ENCODE measurements around the gene KIF2A.

Gene KIF2A

GRCh38 chr5:62296998-62297397 lies 9.0 kb upstream of the KIF2A start:
- H3K9me3 ChIP-seq (ENCODE audit: low read length): no peaks in the 10 kb centered on the region
- H2AFZ ChIP-seq (ENCODE audit: low read length): no peak overlapping the region
- TF ChIP-seq CTCF (IDR thresholded peaks at IDR 0.05; ENCODE audit: low read length): no peak
- no peak for TF ChIP-seq EZH2 (IDR thresholded peaks at IDR 0.05; ENCODE audit: borderline replicate concordance, low read length)
- H3K27ac ChIP-seq (ENCODE audit: low read depth, low read length, poor library complexity, severe bottlenecking): no peak overlapping the region
- no peaks in the 10 kb centered on the region for H4K20me1 ChIP-seq (ENCODE audit: insufficient read depth, low read length)
- no peaks in the 10 kb centered on the region for H3K4me1 ChIP-seq (ENCODE audit: insufficient read depth, low read length, severe bottlenecking)
- no peaks in the 10 kb centered on the region for H3K27me3 ChIP-seq (ENCODE audit: insufficient read depth, low read length)
- no peaks in the 10 kb centered on the region for H3F3A ChIP-seq (ENCODE audit: insufficient read depth, low read length)
- no peak overlapping the region for H3K9ac ChIP-seq (ENCODE audit: low read length)
- H3K4me2 ChIP-seq (ENCODE audit: low read length): no peak overlapping the region
- no peaks in the 10 kb centered on the region for H3K9me2 ChIP-seq (ENCODE audit: low read depth, low read length)
- H3K79me2 ChIP-seq (ENCODE audit: insufficient read depth, low read length): no peaks in the 10 kb centered on the region
- no peaks in the 10 kb centered on the region for H3K36me3 ChIP-seq (ENCODE audit: insufficient read depth, low read length)
- no peak overlapping the region for H3K4me3 ChIP-seq (ENCODE audit: low read depth, low read length, poor library complexity, severe bottlenecking)

GRCh38 chr5:62298118-62298517 lies 7.9 kb upstream of the KIF2A start:
- Histone ChIP-seq H3K27ac (ENCODE audit: low read depth, low read length, poor library complexity, severe bottlenecking) (no peak overlapping the region), H3K79me2 (ENCODE audit: insufficient read depth, low read length) (no peaks in the 10 kb centered on the region), H3K9me2 (ENCODE audit: low read depth, low read length) (no peaks in the 10 kb centered on the region), H3F3A (ENCODE audit: insufficient read depth, low read length) (no peaks in the 10 kb centered on the region), H3K4me3 (ENCODE audit: low read depth, low read length, poor library complexity, severe bottlenecking) (no peak overlapping the region), H3K9me3 (ENCODE audit: low read length) (no peaks in the 10 kb centered on the region), H4K20me1 (ENCODE audit: insufficient read depth, low read length) (no peaks in the 10 kb centered on the region), H2AFZ (ENCODE audit: low read length) (no peak overlapping the region), H3K27me3 (ENCODE audit: insufficient read depth, low read length) (no peaks in the 10 kb centered on the region), H3K9ac (ENCODE audit: low read length) (no peak overlapping the region), H3K4me2 (ENCODE audit: low read length) (no peak overlapping the region), H3K4me1 (ENCODE audit: insufficient read depth, low read length, severe bottlenecking) (no peaks in the 10 kb centered on the region), H3K36me3 (ENCODE audit: insufficient read depth, low read length) (no peaks in the 10 kb centered on the region)
- TF ChIP-seq CTCF (IDR thresholded peaks at IDR 0.05; ENCODE audit: low read length) (no peak), EZH2 (IDR thresholded peaks at IDR 0.05; ENCODE audit: borderline replicate concordance, low read length) (no peak)

- Histone ChIP-seq H3K9ac (ENCODE audit: low read length) (no peak overlapping the region), H3K79me2 (ENCODE audit: insufficient read depth, low read length) (no peaks in the 10 kb centered on the region), H3K9me3 (ENCODE audit: low read length) (no peaks in the 10 kb centered on the region), H3K36me3 (ENCODE audit: insufficient read depth, low read length) (no peaks in the 10 kb centered on the region), H3K27ac (ENCODE audit: low read depth, low read length, poor library complexity, severe bottlenecking) (no peak overlapping the region), H3K27me3 (ENCODE audit: insufficient read depth, low read length) (no peaks in the 10 kb centered on the region), H3F3A (ENCODE audit: insufficient read depth, low read length) (no peaks in the 10 kb centered on the region), H3K9me2 (ENCODE audit: low read depth, low read length) (no peaks in the 10 kb centered on the region), H3K4me1 (ENCODE audit: insufficient read depth, low read length, severe bottlenecking) (no peaks in the 10 kb centered on the region), H4K20me1 (ENCODE audit: insufficient read depth, low read length) (no peaks in the 10 kb centered on the region), H2AFZ (ENCODE audit: low read length) (no peak overlapping the region), H3K4me3 (ENCODE audit: low read depth, low read length, poor library complexity, severe bottlenecking) (no peak overlapping the region), H3K4me2 (ENCODE audit: low read length) (no peak overlapping the region)
- TF ChIP-seq CTCF (IDR thresholded peaks at IDR 0.05; ENCODE audit: low read length): no peak
- no peak for TF ChIP-seq EZH2 (IDR thresholded peaks at IDR 0.05; ENCODE audit: borderline replicate concordance, low read length)
These were observed 6.9 kb upstream of the KIF2A start for GRCh38 chr5:62299101-62299500.

Measured in OCI-LY1 (cell line).